SW480 (cell line): Measurements from ENCODE around the gene GRID2.

Experiments used
- DNase-seq: peaks from one replicate; pipeline ENCODE4 v3.0.0-alpha.2; 2016; ENCODE audit warnings: low spot score

The GRID2 gene

GRCh38 chr4:92733231-92733630 is 429.5 kb downstream of the GRID2 start:
- DNase-seq: no peak

- DNase-seq: no peak
These were observed 431.4 kb downstream of the GRID2 start for GRCh38 chr4:92735025-92735665.

GRCh38 chr4:92760433-92760832 is 456.7 kb downstream of the GRID2 start:
- no peak for DNase-seq

- no peak for DNase-seq
These were observed 472.3 kb downstream of the GRID2 start for GRCh38 chr4:92776080-92776479.

- no peak for DNase-seq
These were observed 486.0 kb downstream of the GRID2 start for GRCh38 chr4:92789741-92790140.

GRCh38 chr4:92791871-92792440 is 488.2 kb downstream of the GRID2 start:
- DNase-seq: no peak

- no peak for DNase-seq
These were observed 505.6 kb downstream of the GRID2 start for GRCh38 chr4:92809381-92809780.

- no peak for DNase-seq
These were observed 508.9 kb downstream of the GRID2 start for GRCh38 chr4:92812652-92813051.

- DNase-seq: no peak
These were observed 510.9 kb downstream of the GRID2 start for GRCh38 chr4:92814677-92815076.

GRCh38 chr4:92825256-92825655 is 521.5 kb downstream of the GRID2 start:
- no peak for DNase-seq

GRCh38 chr4:92825791-92826190 is 522.0 kb downstream of the GRID2 start:
- no peak for DNase-seq

GRCh38 chr4:92830771-92831170 is 527.0 kb downstream of the GRID2 start:
- DNase-seq: no peak

GRCh38 chr4:92840880-92841279 is 537.1 kb downstream of the GRID2 start:
- no peak for DNase-seq

GRCh38 chr4:92843784-92844183 is 540.0 kb downstream of the GRID2 start:
- no peak for DNase-seq

GRCh38 chr4:92847026-92847425 is 543.3 kb downstream of the GRID2 start:
- no peak for DNase-seq

- no peak for DNase-seq
These were observed 558.7 kb downstream of the GRID2 start for GRCh38 chr4:92862509-92862908.

GRCh38 chr4:92864096-92864495 is 560.3 kb downstream of the GRID2 start:
- DNase-seq: no peak

- no peak for DNase-seq
These were observed 568.8 kb downstream of the GRID2 start for GRCh38 chr4:92872604-92873003.

GRCh38 chr4:92885632-92886031 is 581.9 kb downstream of the GRID2 start:
- DNase-seq: no peak

- no peak for DNase-seq
These were observed 648.7 kb downstream of the GRID2 start for GRCh38 chr4:92952426-92952825.

GRCh38 chr4:92952897-92953296 is 649.1 kb downstream of the GRID2 start:
- no peak for DNase-seq

- DNase-seq: no peak
These were observed 649.7 kb downstream of the GRID2 start for GRCh38 chr4:92953462-92953861.

GRCh38 chr4:92961881-92962280 is 658.1 kb downstream of the GRID2 start:
- DNase-seq: no peak

- no peak for DNase-seq
These were observed 659.1 kb downstream of the GRID2 start for GRCh38 chr4:92962831-92963230.
